Activated CD4-positive, alpha-beta memory T cell treated with anti-CD3 and anti-CD28 coated beads, Interleukin-2, amount 10 ng/mL, durations not matched to agents 7 days and 5 days (primary cell): ENCODE results near the gene FAM89A. TPM values are rescaled to one million over a fixed set of nuclear protein-coding genes. Genes with fewer than 3 reads are reported as not detected.
A peak's percentile ranks its signal among the peaks of the same experiment; 100 is the strongest.
"Not testable (repeated sequence)": the region's sequence is repeated elsewhere in the genome, so short reads cannot be mapped to it uniquely, and the experiment has no call there.

ENCODE experiments used
- CTCF ChIA-PET: fragments of 350-600 bp; sonication (Branson Sonifier 250); formaldehyde crosslinking; loops from one replicate; lab custom pipeline; 2021; ENCODE audit warnings: antibody characterized with exemption, inconsistent platforms; lab: Charles Lee
- POLR2A ChIA-PET: fragments of 350-600 bp; sonication (Branson Sonifier 250); formaldehyde crosslinking; loops from one replicate; lab custom pipeline; 2021; ENCODE audit warnings: antibody characterized with exemption; lab: Charles Lee
- DNase-seq: peaks from one replicate; pipeline ENCODE4 v3.0.0-alpha.2; 2020
- H3K27ac Mint-ChIP-seq: one replicate; pipeline ENCODE4 v1.8.0; 2021; ENCODE audit warnings: mild to moderate bottlenecking, mixed read lengths
- H3K27me3 Mint-ChIP-seq: one replicate; pipeline ENCODE4 v1.8.0; 2021; ENCODE audit warnings: mixed read lengths
- H3K36me3 Mint-ChIP-seq: one replicate; pipeline ENCODE4 v1.8.0; 2021; ENCODE audit warnings: low read depth, mixed read lengths
- H3K4me1 Mint-ChIP-seq: one replicate; pipeline ENCODE4 v1.8.0; 2021; ENCODE audit warnings: mixed read lengths
- H3K4me3 Mint-ChIP-seq: one replicate; pipeline ENCODE4 v1.8.0; 2021; ENCODE audit warnings: mild to moderate bottlenecking, mixed read lengths
- H3K9me3 Mint-ChIP-seq: one replicate; pipeline ENCODE4 v1.8.0; 2021; ENCODE audit warnings: mixed read lengths
- total RNA-seq, 2 experiments: library from RNA; stranded (reverse); gene quantifications; one replicate each; pipeline ENCODE4 v1.2.3, GENCODE V29; 2021

The FAM89A gene
- total RNA-seq, 2 experiments from 2014 or later: 6.8 to 6.9 TPM

DNA sequence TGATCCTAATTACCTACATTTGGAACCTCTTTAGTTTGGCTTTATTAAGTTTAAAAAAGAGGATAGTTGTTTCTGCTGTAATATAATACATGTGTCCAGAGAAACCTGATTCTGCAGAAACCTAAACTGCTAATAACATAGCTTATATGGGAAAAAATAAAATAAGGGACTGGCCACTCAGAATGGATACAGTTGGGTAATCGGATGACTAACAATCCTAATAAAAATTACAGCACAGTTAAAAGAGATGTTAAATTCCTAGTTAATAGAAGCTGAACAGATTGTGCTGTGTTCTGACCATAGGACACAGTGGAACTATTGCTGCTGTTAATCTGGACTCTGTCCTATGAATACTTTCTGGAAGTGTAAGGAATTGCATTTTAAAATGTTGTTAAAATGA, 45.2 kb downstream of the FAM89A start:
- POLR2A ChIA-PET: no interaction called here
- no peaks in the 10 kb centered on the region for H3K9me3 Mint-ChIP-seq

DNA sequence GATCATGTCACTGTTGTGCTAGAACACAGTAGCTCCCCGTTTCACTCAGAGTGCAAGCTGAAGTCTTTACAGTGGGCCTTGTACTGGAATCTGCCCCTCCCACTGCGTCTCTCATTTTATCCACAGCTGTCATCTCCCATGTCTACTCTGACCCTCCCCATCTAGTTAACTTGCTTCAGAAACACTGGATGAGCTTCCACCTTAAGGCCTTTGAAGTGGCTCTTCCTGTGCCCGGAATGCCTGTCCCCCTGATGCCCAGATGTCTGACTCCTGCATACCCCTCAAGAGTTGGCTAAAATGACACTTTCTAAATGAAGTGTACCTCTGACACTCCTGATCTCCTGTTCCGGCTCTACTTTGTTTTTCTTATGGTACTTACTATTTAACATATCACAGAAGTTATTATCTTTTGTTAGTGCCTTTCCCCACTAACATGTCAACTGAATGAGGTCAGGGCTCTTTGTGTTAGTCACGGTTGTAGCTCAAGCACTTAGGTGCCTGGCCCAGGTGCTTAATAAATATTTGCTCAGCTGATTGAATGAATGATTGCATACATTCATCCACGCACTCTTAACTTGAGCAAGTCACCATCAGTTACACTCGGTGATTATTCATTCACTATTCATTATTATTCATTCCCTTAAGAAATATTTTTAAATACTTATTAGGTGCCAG, 47.8 kb downstream of the FAM89A start:
- H3K27ac Mint-ChIP-seq: no peak overlapping the region
- ChIA-PET POLR2A (no interaction called here), CTCF (interaction anchor here (1.2 kb wide), 1 partner anchor 26 kb away, joined by 3 read pairs; no protein-coding TSS in a partner anchor)
- H3K27me3 Mint-ChIP-seq: no peaks in the 10 kb centered on the region
- no peak for DNase-seq
- H3K9me3 Mint-ChIP-seq: no peaks in the 10 kb centered on the region
- H3K36me3 Mint-ChIP-seq: peaks cover 34% of the 10 kb centered on the region
- no peaks in the 10 kb centered on the region for H3K4me1 Mint-ChIP-seq
- H3K4me3 Mint-ChIP-seq: no peak overlapping the region

More for the DNA sequence above, 45.2 kb downstream of the FAM89A start:
- Mint-ChIP-seq H3K27ac (no peak overlapping the region), H3K36me3 (peaks cover 43% of the 10 kb centered on the region), H3K4me3 (no peak overlapping the region), H3K27me3 (no peaks in the 10 kb centered on the region), H3K4me1 (no peaks in the 10 kb centered on the region)
- DNase-seq: no peak
- CTCF ChIA-PET: no interaction called here

DNA sequence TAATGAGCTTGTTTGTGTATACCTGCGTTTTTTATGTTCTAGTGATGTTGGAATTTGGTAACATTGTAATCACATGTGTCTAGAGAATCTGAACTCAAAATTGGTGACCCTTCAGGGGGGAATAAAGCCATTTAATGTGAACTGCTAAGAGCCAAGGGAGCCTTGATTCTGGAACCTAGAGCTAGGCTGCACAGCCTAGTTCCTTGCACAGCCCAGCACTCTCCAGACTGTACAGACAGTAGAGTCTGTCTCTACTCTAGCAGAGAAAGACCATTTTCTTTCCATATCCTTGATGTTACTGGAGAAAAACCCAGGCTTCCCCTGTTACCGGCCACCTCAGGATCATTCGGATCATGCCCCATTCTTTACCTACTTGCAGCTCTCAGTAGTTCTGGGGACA, 52.6 kb downstream of the FAM89A start:
- H3K27me3 Mint-ChIP-seq: no peaks in the 10 kb centered on the region
- no peaks in the 10 kb centered on the region for H3K9me3 Mint-ChIP-seq
- ChIA-PET CTCF (interaction anchor here (1.1 kb wide), 1 partner anchor 15 kb away, joined by 5 read pairs; no protein-coding TSS in a partner anchor), POLR2A (no interaction called here)
- H3K4me3 Mint-ChIP-seq: no peak overlapping the region
- DNase-seq: no peak
- H3K4me1 Mint-ChIP-seq: peaks cover 5% of the 10 kb centered on the region
- peaks cover 24% of the 10 kb centered on the region for H3K36me3 Mint-ChIP-seq
- H3K27ac Mint-ChIP-seq: no peak overlapping the region

DNA sequence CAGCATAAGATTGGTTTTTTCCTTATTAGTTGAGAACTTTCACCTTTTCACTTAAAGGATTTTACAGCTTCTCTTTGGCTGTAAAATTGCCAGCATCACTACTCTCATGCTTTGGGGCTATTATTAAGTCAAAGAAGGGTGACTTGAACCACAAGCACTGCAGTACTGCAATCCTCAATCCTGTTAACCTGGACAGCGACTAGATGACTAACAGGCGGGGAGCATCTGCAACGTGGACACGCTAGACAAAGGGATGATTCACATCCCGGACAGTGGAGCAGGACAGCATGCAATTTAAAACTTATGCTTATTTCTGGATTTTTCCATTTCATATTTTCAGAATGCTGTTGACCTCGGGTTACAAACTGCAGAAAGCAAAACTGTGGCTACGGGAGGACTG, 53.1 kb downstream of the FAM89A start:
- Mint-ChIP-seq H3K9me3 (no peaks in the 10 kb centered on the region), H3K36me3 (peaks cover 21% of the 10 kb centered on the region)

DNA sequence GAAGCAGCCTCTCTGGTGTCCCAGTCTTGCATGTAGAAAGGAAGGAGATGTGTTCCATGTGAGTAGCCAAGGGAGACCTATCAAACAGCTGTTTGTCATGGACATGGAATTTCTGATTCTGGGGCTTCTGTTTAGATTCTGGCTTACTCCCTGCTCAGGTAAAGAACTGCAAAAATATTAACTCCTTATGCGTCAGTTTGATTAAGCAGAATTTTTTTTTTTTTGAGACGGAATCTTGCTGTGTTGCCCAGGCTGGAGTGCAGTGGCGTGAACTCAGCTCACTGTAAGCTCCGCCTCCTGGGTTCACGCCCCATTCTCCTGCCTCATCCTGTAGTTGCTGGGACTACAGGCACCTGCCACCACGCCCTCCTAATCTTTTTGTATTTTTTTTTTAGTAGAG, 54.3 kb downstream of the FAM89A start:
- ChIA-PET CTCF (interaction anchor here (0.6 kb wide), 1 partner anchor 248 kb away, joined by 3 read pairs; no protein-coding TSS in a partner anchor), POLR2A (interaction anchor here (0.6 kb wide), 1 partner anchor 8 kb away, joined by 3 read pairs; no protein-coding TSS in a partner anchor)
- no peak overlapping the region for H3K27ac Mint-ChIP-seq
- no peaks in the 10 kb centered on the region for H3K27me3 Mint-ChIP-seq
- no peak overlapping the region for H3K4me3 Mint-ChIP-seq
- peaks cover 5% of the 10 kb centered on the region for H3K4me1 Mint-ChIP-seq
- no peaks in the 10 kb centered on the region for H3K9me3 Mint-ChIP-seq
- DNase-seq: no peak
- H3K36me3 Mint-ChIP-seq: peaks cover 11% of the 10 kb centered on the region

More for the DNA sequence above, 53.1 kb downstream of the FAM89A start:
- Mint-ChIP-seq H3K27ac (no peak overlapping the region), H3K27me3 (no peaks in the 10 kb centered on the region), H3K4me3 (no peak overlapping the region), H3K4me1 (peaks cover 5% of the 10 kb centered on the region)
- POLR2A ChIA-PET: no interaction called here
- no peak for DNase-seq
- CTCF ChIA-PET: interaction anchor here (1.1 kb wide), 1 partner anchor 14 kb away, joined by 5 read pairs; no protein-coding TSS in a partner anchor

DNA sequence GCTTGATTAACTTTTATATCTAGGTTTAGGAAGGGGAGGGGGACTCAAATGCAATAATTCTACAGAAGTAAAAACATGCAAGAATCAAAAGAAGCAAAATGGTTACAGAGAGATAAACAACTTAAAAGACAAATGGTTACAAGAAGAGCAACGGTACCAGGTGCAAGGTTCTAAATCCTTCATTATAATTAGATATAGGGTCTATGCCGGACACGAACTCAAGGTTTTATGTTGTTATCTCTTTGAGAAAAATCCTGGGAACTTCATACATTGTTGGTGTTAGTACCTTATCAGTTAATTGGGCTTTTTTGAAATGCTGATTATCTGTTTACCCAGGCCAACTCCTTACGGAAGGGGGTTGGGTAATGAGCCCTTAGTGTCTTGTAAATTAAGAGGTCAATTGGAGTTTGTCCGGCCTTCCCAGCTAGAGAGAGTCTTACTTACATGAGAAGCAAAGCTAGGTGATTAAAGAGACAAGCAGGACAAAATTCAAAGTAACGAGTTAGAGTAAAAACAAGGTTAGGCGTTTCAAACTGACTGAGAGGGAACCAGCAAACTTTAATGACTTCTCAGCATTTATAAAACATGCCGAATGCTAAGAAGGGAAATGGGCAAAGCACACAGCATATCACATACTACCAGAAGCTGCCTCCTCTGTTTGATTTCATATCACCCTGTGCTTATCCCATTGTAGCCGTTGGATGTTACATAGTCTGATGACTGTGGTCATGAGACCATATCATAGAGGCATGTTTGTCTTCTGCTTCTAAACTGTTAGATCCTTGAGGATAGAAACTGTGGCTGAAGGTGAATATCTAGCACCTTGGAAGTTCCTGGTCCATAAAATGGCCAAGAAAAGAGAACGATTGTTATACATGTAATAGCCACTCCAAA, 55.2 kb downstream of the FAM89A start:
- H3K4me3 Mint-ChIP-seq, DNase-seq, H3K9me3 Mint-ChIP-seq, H3K4me1 Mint-ChIP-seq, H3K36me3 Mint-ChIP-seq, H3K27ac Mint-ChIP-seq, CTCF ChIA-PET, H3K27me3 Mint-ChIP-seq: not testable (repeated sequence)
- POLR2A ChIA-PET: interaction anchor here (0.6 kb wide), 1 partner anchor 7 kb away, joined by 3 read pairs; no protein-coding TSS in a partner anchor

DNA sequence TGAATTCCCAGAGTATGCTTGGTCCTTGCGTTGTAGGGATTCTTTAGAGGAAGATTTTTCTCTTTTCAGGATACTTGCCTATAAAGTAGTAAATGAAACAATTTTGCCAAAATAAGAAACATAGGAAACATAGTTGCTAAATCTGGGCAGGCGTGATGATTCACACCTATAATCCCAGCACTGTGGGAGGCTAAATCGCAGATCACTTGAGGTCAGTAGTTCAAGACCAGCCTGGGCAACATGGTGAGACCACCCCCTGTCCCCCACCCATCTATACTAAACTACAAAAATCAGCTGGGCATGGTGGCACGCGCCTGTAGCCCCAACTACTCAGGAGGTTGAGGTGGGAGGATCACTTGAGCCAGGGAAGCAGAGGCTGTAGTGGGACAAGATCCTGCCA, 56.2 kb downstream of the FAM89A start:
- DNase-seq: no peak
- Mint-ChIP-seq H3K27ac (no peak overlapping the region), H3K4me1 (peaks cover 8% of the 10 kb centered on the region), H3K36me3 (peaks cover 5% of the 10 kb centered on the region), H3K27me3 (no peaks in the 10 kb centered on the region), H3K9me3 (no peaks in the 10 kb centered on the region), H3K4me3 (no peak overlapping the region)
- ChIA-PET CTCF (no interaction called here), POLR2A (no interaction called here)

DNA sequence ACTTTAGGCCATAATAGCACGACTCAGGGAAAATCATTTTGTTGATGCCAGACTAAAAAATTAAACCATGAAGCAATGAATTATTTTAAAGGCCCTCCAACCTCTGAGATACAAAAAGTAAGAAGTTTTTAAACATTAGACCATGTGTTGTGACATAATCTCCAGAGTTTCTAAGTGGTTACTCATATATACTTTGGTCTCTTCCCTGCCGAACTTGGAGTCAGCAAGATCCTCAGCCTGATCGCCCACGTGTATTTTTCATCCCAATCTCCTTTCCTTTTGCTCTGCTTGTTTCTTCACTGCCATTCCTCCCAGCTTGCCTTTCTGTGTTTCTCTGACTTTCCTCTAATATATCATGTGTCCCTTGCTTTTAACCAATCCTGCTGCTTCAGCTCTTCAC, 57.4 kb downstream of the FAM89A start:
- no peak for DNase-seq
- no peak overlapping the region for H3K27ac Mint-ChIP-seq
- H3K4me3 Mint-ChIP-seq: no peak overlapping the region
- ChIA-PET POLR2A (no interaction called here), CTCF (interaction anchor here (0.8 to 2.2 kb wide), 3 partner anchors 9 to 341 kb away, joined by 3 to 5 read pairs (median 4); partner anchors contain the start of gene COG2)
- H3K4me1 Mint-ChIP-seq: peaks cover 8% of the 10 kb centered on the region
- H3K27me3 Mint-ChIP-seq: no peaks in the 10 kb centered on the region
- H3K36me3 Mint-ChIP-seq: peaks cover 5% of the 10 kb centered on the region
- H3K9me3 Mint-ChIP-seq: no peaks in the 10 kb centered on the region

DNA sequence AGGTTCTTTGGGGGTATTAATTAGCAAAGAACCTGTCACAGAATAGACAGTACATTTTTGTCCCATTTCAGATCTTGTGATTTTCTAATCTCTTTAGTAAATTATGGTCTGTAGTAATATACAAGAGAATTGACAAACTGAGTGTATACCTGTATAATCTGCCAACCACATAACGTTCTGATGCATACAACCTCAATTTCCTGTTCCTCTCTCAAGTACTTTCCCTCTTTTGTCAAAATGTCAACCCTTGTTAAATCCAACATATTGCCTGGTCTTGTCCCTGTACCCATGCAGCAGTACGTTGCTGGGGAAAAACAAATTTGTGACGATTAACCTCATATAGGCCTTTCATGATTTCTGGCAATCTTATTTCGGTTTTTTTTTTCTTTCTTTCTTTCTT, 60.1 kb downstream of the FAM89A start:
- ChIA-PET POLR2A (interaction anchor here (1.2 to 3.8 kb wide), 4 partner anchors 10 to 549 kb away, joined by 5 to 18 read pairs (median 7); partner anchors contain the start of genes EXOC8, FAM89A and SPRTN), CTCF (interaction anchor here (1.6 to 2.1 kb wide), 2 partner anchors 60 to 336 kb away, joined by 8 to 9 read pairs; no protein-coding TSS in a partner anchor)
- no peaks in the 10 kb centered on the region for H3K9me3 Mint-ChIP-seq
- no peak overlapping the region for H3K4me3 Mint-ChIP-seq
- H3K4me1 Mint-ChIP-seq: peaks cover 24% of the 10 kb centered on the region
- no peaks in the 10 kb centered on the region for H3K27me3 Mint-ChIP-seq
- no peak for DNase-seq
- H3K27ac Mint-ChIP-seq: peak overlapping the region; percentile 84
- H3K36me3 Mint-ChIP-seq: peaks cover 22% of the 10 kb centered on the region

DNA sequence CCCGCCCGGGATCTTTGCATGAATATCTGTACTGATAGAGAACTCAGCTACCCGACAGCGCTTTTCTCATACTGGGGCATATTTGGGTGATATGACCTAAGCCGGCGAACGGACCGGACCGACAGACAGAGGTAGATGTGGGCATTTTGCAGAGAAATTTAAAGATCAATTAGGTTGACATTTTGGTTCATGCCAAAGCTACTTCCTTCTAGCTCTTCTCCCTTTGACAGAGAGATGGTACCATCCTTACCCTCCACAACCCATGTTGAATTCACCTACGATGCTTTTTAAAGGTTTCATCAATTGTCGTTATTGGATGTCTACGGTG, 60.7 kb downstream of the FAM89A start:
- no peak for DNase-seq
- no peak overlapping the region for H3K4me3 Mint-ChIP-seq
- peaks cover 28% of the 10 kb centered on the region for H3K4me1 Mint-ChIP-seq
- ChIA-PET CTCF (interaction anchor here (1.0 to 2.1 kb wide), 7 partner anchors 9 to 336 kb away, joined by 3 to 9 read pairs (median 4); no protein-coding TSS in a partner anchor), POLR2A (interaction anchor here (1.1 to 3.8 kb wide), 6 partner anchors 9 to 550 kb away, joined by 3 to 18 read pairs (median 5); partner anchors contain the start of genes EXOC8, FAM89A and SPRTN)
- no peaks in the 10 kb centered on the region for H3K27me3 Mint-ChIP-seq
- peak overlapping the region; percentile 84 for H3K27ac Mint-ChIP-seq
- peaks cover 25% of the 10 kb centered on the region for H3K36me3 Mint-ChIP-seq
- H3K9me3 Mint-ChIP-seq: no peaks in the 10 kb centered on the region

DNA sequence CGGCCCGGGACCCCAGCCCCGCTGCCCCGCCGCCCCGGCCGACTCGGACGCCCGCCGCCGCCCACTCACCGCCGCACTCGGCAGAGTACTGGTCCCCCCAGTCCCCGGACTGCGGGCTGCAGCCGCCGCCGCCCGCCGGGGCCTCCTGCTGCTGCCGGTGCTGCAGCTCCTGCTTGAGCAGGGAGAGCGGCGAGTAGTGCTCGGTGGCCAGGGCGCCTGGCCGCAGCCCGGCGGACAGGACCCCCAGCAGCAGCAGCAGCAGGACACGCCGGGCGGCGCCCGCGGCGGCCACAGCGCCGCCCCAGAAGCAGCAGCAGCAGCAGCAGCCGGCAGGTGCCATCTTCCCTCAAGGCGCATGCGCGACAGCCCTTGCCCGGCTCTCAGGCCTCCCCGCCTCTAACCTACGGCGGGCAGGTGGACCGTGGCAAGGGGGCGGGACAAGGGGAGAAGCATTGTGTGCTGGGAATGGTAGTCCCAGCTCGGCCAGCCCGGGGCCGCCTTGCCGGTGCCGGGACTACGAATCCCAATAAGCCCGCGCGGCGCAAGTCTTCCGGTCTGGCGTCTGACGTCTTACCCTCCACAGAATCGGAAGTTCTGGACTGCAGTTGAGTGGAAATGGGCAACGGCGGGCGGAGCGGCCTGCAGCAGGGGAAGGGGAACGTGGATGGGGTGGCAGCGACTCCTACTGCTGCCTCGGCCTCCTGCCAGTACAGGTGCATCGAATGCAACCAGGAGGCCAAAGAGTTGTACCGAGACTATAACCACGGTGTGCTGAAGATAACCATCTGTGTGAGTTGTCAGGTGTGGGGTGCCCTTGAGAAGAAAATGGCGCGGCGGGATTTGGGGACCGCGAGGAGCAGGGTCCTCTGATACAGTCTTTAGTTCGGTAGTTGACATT, 61.3 kb downstream of the FAM89A start, which contains the start of the genes ARV1 and TTC13:
Gene ARV1 (plus strand): TSS at position 604 of the 898 bp plus-strand sequence. CDS start 12 bp downstream, at position 616.
Gene TTC13 (minus strand): TSS at position 371 of the 898 bp plus-strand sequence. CDS start 31 bp downstream, at position 340.
- POLR2A ChIA-PET: interaction anchor here (0.6 to 3.8 kb wide), 11 partner anchors 9 to 551 kb away, joined by 3 to 18 read pairs (median 4); partner anchors contain the start of genes EXOC8, FAM89A and SPRTN
- peaks cover 30% of the 10 kb centered on the region for H3K36me3 Mint-ChIP-seq
- peak within 1 kb of the TSS; percentile 98 for H3K27ac Mint-ChIP-seq

More for the DNA sequence above, 61.3 kb downstream of the FAM89A start, which contains the start of the genes ARV1 and TTC13:
- CTCF ChIA-PET: interaction anchor here (0.6 to 2.1 kb wide), 12 partner anchors 8 to 335 kb away, joined by 3 to 9 read pairs (median 3); no protein-coding TSS in a partner anchor
- Mint-ChIP-seq H3K4me1 (peaks cover 34% of the 10 kb centered on the region), H3K4me3 (peak within 1 kb of the TSS; percentile 96), H3K9me3 (no peaks in the 10 kb centered on the region), H3K27me3 (no peaks in the 10 kb centered on the region)
- DNase-seq: peak; percentile 98
